NOMO-1 treated with dmso at 0.1 percent for 144 hours (cell line): ENCODE measurements around the gene FCGR3B.
"Not testable (repeated sequence)": the region's sequence is repeated elsewhere in the genome, so short reads cannot be mapped to it uniquely, and the experiment has no call there.

ENCODE experiments used
- DNase-seq: peaks from one replicate; lab custom pipeline; 2025; ENCODE audit not compliant: unreplicated experiment; lab: John Stamatoyannopoulos, UW

FCGR3B gene

GRCh38 chr1:161606541-161607336, 24.2 kb downstream of the FCGR3B start:
- DNase-seq, result not testable (repeated sequence)

GRCh38 chr1:161605762-161606540, 25.0 kb downstream of the FCGR3B start:
- not testable (repeated sequence) for DNase-seq

- not testable (repeated sequence) for DNase-seq
Observed at GRCh38 chr1:161605024-161605423, 26.0 kb downstream of the FCGR3B start.

- DNase-seq, result not testable (repeated sequence)
Observed at GRCh38 chr1:161597077-161597476, 33.9 kb downstream of the FCGR3B start.

GRCh38 chr1:161595583-161595982, 35.4 kb downstream of the FCGR3B start:
- not testable (repeated sequence) for DNase-seq

GRCh38 chr1:161595173-161595572, 35.8 kb downstream of the FCGR3B start:
- not testable (repeated sequence) for DNase-seq

- not testable (repeated sequence) for DNase-seq
Observed at GRCh38 chr1:161594269-161594984, 36.5 kb downstream of the FCGR3B start.

GRCh38 chr1:161593092-161593755, 37.8 kb downstream of the FCGR3B start:
- not testable (repeated sequence) for DNase-seq

- DNase-seq, result not testable (repeated sequence)
Observed at GRCh38 chr1:161592586-161592985, 38.4 kb downstream of the FCGR3B start.

GRCh38 chr1:161589920-161590319, 41.1 kb downstream of the FCGR3B start:
- not testable (repeated sequence) for DNase-seq

- not testable (repeated sequence) for DNase-seq
Observed at GRCh38 chr1:161589365-161589764, 41.6 kb downstream of the FCGR3B start.

GRCh38 chr1:161588596-161588995, 42.4 kb downstream of the FCGR3B start:
- not testable (repeated sequence) for DNase-seq

GRCh38 chr1:161582882-161583281, 48.1 kb downstream of the FCGR3B start:
- DNase-seq, result not testable (repeated sequence)

GRCh38 chr1:161580879-161581537, 50.0 kb downstream of the FCGR3B start:
- not testable (repeated sequence) for DNase-seq

- not testable (repeated sequence) for DNase-seq
Observed at GRCh38 chr1:161579856-161580507, 51.0 kb downstream of the FCGR3B start.

GRCh38 chr1:161576676-161577075, 54.3 kb downstream of the FCGR3B start:
- not testable (repeated sequence) for DNase-seq
